Loucy (cell line): ENCODE data around the gene VAV2.

Source experiments
- H2AFZ ChIP-seq: fragments of 200-600 bp; sonication (generic); 2 replicates; pipeline ENCODE4 v1.6.0; 2016; ENCODE audit warnings: antibody characterized with exemption, mild to moderate bottlenecking, low read length, moderate library complexity
- H3F3A ChIP-seq: fragments of 200-600 bp; 2 replicates; pipeline ENCODE4 v1.6.0; 2016; ENCODE audit warnings: antibody characterized with exemption, low read depth, mild to moderate bottlenecking
- H3K27me3 ChIP-seq: fragments of 200-600 bp; sonication (generic); 2 replicates; pipeline ENCODE4 v1.6.1; 2014; ENCODE audit warnings: low read length, mild to moderate bottlenecking; ENCODE audit not compliant: insufficient read depth, poor library complexity, severe bottlenecking
- H3K36me3 ChIP-seq: fragments of 200-600 bp; sonication (generic); 2 replicates; pipeline ENCODE4 v1.6.1; 2016; ENCODE audit warnings: low read length; ENCODE audit not compliant: insufficient read depth
- H3K4me1 ChIP-seq: fragments of 200-600 bp; sonication (generic); 2 replicates; pipeline ENCODE4 v1.5.1; 2014; ENCODE audit warnings: low read length, mild to moderate bottlenecking; ENCODE audit not compliant: insufficient read depth, poor library complexity, severe bottlenecking
- H3K4me2 ChIP-seq: fragments of 200-600 bp; sonication (generic); 2 replicates; pipeline ENCODE4 v1.6.0; 2014; ENCODE audit warnings: antibody characterized with exemption, low read length, low read depth, mild to moderate bottlenecking; ENCODE audit not compliant: poor library complexity, severe bottlenecking
- H3K4me3 ChIP-seq: fragments of 200-600 bp; sonication (generic); 2 replicates; pipeline ENCODE4 v1.5.1; 2014; ENCODE audit warnings: low read length, mild to moderate bottlenecking, mixed read lengths; ENCODE audit not compliant: poor library complexity, severe bottlenecking
- H3K79me2 ChIP-seq: fragments of 200-600 bp; sonication (generic); 2 replicates; pipeline ENCODE4 v1.6.1; 2014; ENCODE audit warnings: low read length; ENCODE audit not compliant: insufficient read depth
- H3K9ac ChIP-seq: fragments of 200-600 bp; sonication (generic); 2 replicates; pipeline ENCODE4 v1.6.0; 2014; ENCODE audit warnings: mild to moderate bottlenecking, low read depth, low read length, moderate library complexity; ENCODE audit not compliant: poor library complexity, severe bottlenecking
- H3K9me2 ChIP-seq: fragments of 200-600 bp; sonication (generic); replicated peaks from 2 replicates; pipeline ENCODE4 v1.6.1; 2016; ENCODE audit warnings: low read depth, low read length, mixed read lengths
- H3K9me3 ChIP-seq: fragments of 200-600 bp; sonication (generic); 2 replicates; pipeline ENCODE4 v1.6.1; 2014; ENCODE audit warnings: mild to moderate bottlenecking, antibody characterized with exemption, low read length, low read depth; ENCODE audit not compliant: insufficient read depth
- H4K20me1 ChIP-seq: fragments of 200-600 bp; sonication (generic); 2 replicates; pipeline ENCODE4 v1.6.0; 2014; ENCODE audit warnings: antibody characterized with exemption, low read length, mild to moderate bottlenecking; ENCODE audit not compliant: insufficient read depth, poor library complexity, severe bottlenecking
- CTCF ChIP-seq: fragments of 200-600 bp; sonication (generic); conservative IDR thresholded peaks from 2 replicates; pipeline ENCODE4 v1.5.1; 2014; ENCODE audit warnings: mild to moderate bottlenecking, antibody characterized with exemption, low read length
- EZH2phosphoT487 ChIP-seq: fragments of 200-600 bp; IDR thresholded peaks from 2 replicates; pipeline ENCODE4 v1.6.1; 2018; ENCODE audit warnings: antibody characterized with exemption, mild to moderate bottlenecking, moderate library complexity, borderline replicate concordance

The VAV2 gene

GRCh38 chr9:133977421-133978201, 14.5 kb downstream of the VAV2 start:
- Histone ChIP-seq H3F3A (no peaks in the 10 kb centered on the region), H3K9me2 (no peaks in the 10 kb centered on the region), H3K79me2 (peaks cover 85% of the 10 kb centered on the region; the same call in 1 of the 2 replicates), H3K4me2 (no peak overlapping the region), H3K9me3 (no peaks in the 10 kb centered on the region), H3K9ac (no peak overlapping the region), H3K4me1 (no peaks in the 10 kb centered on the region), H3K36me3 (no peaks in the 10 kb centered on the region), H3K27me3 (no peaks in the 10 kb centered on the region), H3K4me3 (no peak overlapping the region), H2AFZ (no peak overlapping the region), H4K20me1 (peaks cover 14% of the 10 kb centered on the region)
- TF ChIP-seq EZH2phosphoT487 (no peak), CTCF (no peak)

DNA sequence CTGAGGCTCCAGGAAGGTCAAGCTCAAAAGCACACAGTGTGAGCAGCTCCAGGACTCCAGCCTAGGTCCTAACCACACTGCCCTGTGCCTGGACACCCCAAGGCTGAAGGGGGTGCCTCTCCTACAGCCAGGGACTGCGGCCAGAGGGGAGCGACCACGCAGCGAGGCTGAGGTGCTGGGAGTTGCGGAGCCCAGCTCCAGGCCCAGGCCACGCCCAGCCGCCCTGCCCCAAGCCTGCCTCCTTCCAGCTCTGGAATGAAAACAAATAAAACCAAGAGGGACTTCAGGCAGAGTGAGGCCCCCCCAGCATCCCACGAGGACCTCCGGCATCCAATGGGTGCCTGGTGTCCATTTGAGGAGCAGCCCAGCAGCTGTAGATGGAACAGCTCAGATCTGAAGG, 15.2 kb downstream of the VAV2 start:
- Histone ChIP-seq H3K9me3 (no peaks in the 10 kb centered on the region), H3F3A (no peaks in the 10 kb centered on the region), H3K36me3 (no peaks in the 10 kb centered on the region), H4K20me1 (peaks cover 16% of the 10 kb centered on the region), H3K4me2 (no peak overlapping the region), H3K9me2 (no peaks in the 10 kb centered on the region), H3K27me3 (no peaks in the 10 kb centered on the region), H3K9ac (no peak overlapping the region), H3K79me2 (peaks cover 82% of the 10 kb centered on the region; the same call in 1 of the 2 replicates), H3K4me3 (no peak overlapping the region), H2AFZ (no peak overlapping the region), H3K4me1 (no peaks in the 10 kb centered on the region)
- TF ChIP-seq EZH2phosphoT487 (no peak), CTCF (no peak)

- no peaks in the 10 kb centered on the region for H3K36me3 ChIP-seq
- H3K9ac ChIP-seq = no peak overlapping the region
- H3F3A ChIP-seq = no peaks in the 10 kb centered on the region
- H3K4me2 ChIP-seq = no peak overlapping the region
- H4K20me1 ChIP-seq = peaks cover 18% of the 10 kb centered on the region
- no peaks in the 10 kb centered on the region for H3K9me3 ChIP-seq
- H3K79me2 ChIP-seq = peaks cover 82% of the 10 kb centered on the region; the same call in 1 of the 2 replicates
- no peak overlapping the region for H3K4me3 ChIP-seq
- no peaks in the 10 kb centered on the region for H3K4me1 ChIP-seq
- H2AFZ ChIP-seq = no peak overlapping the region
- no peaks in the 10 kb centered on the region for H3K9me2 ChIP-seq
- no peaks in the 10 kb centered on the region for H3K27me3 ChIP-seq
- TF ChIP-seq CTCF (no peak), EZH2phosphoT487 (no peak)
Measured at GRCh38 chr9:133976191-133976861, 15.8 kb downstream of the VAV2 start.
